ENCODE data around the gene CDH15. TPM values are rescaled to one million over a fixed set of nuclear protein-coding genes. Genes with fewer than 3 reads are reported as not detected.

The CDH15 gene
- total RNA-seq, 1 experiment from 2014 or later, result 1.5 TPM

GRCh38 chr16:89141884-89142267 is 29.7 kb upstream of the CDH15 start:
- CTCF ChIA-PET, result no interaction called here
- POLR2A ChIA-PET (ENCODE audit: unreplicated experiment), result no interaction called here
- Histone ChIP-seq H3F3A (ENCODE audit: low read length, unreplicated experiment) (no peaks in the 10 kb centered on the region), H3K4me1 (ENCODE audit: insufficient read depth, low read length) (no peaks in the 10 kb centered on the region), H3K9ac (ENCODE audit: low read length) (no peak overlapping the region), H3K27ac (ENCODE audit: low read length) (no peak overlapping the region), H3K79me2 (ENCODE audit: low read length) (no peaks in the 10 kb centered on the region), H3K36me3 (ENCODE audit: low read depth, low read length) (no peaks in the 10 kb centered on the region), H3K9me3 (ENCODE audit: low read length) (no peaks in the 10 kb centered on the region), H3K27me3 (ENCODE audit: low read length) (no peaks in the 10 kb centered on the region), H2AFZ (ENCODE audit: low read length) (no peak overlapping the region), H3K4me2 (ENCODE audit: low read length) (no peak overlapping the region), H4K20me1 (ENCODE audit: low read length) (no peaks in the 10 kb centered on the region), H3K9me2 (replicated peaks; ENCODE audit: low read length) (no peaks in the 10 kb centered on the region), H3K4me3 (ENCODE audit: low read length) (no peak overlapping the region)
- TF ChIP-seq EZH2phosphoT487 (IDR thresholded peaks at IDR 0.05; ENCODE audit: borderline replicate concordance, low read length) (no peak), CTCF (conservative IDR thresholded peaks at IDR 0.05; ENCODE audit: low read depth, low read length) (no peak), EZH2 (IDR thresholded peaks at IDR 0.05; ENCODE audit: low read length, unreplicated experiment) (no peak)
- intact Hi-C loops (cut with micrococcal nuclease), result no loop called here
- ATAC-seq, result no peak
- BruUV-seq (replicated peaks), result no TSS peak
- DNase-seq, result no peak

GRCh38 chr16:89142474-89143195 is 28.9 kb upstream of the CDH15 start:
- ChIA-PET CTCF (no interaction called here), POLR2A (ENCODE audit: unreplicated experiment) (no interaction called here)
- H3K4me3 ChIP-seq (ENCODE audit: low read length), result no peak overlapping the region
- ATAC-seq, result no peak
- no peak overlapping the region for H3K27ac ChIP-seq (ENCODE audit: low read length)
- no peak overlapping the region for H2AFZ ChIP-seq (ENCODE audit: low read length)
- H3K9ac ChIP-seq (ENCODE audit: low read length), result no peak overlapping the region
- H3K9me2 ChIP-seq (replicated peaks; ENCODE audit: low read length), result no peaks in the 10 kb centered on the region
- no peaks in the 10 kb centered on the region for H3K36me3 ChIP-seq (ENCODE audit: low read depth, low read length)
- DNase-seq, result no peak
- no peaks in the 10 kb centered on the region for H3K9me3 ChIP-seq (ENCODE audit: low read length)
- no peak overlapping the region for H3K4me2 ChIP-seq (ENCODE audit: low read length)
- H3F3A ChIP-seq (ENCODE audit: low read length, unreplicated experiment), result no peaks in the 10 kb centered on the region
- H3K4me1 ChIP-seq (ENCODE audit: insufficient read depth, low read length), result no peaks in the 10 kb centered on the region
- intact Hi-C loops (cut with micrococcal nuclease), result no loop called here
- TF ChIP-seq EZH2 (IDR thresholded peaks at IDR 0.05; ENCODE audit: low read length, unreplicated experiment), result no peak
- no peak for TF ChIP-seq EZH2phosphoT487 (IDR thresholded peaks at IDR 0.05; ENCODE audit: borderline replicate concordance, low read length)
- TF ChIP-seq CTCF (conservative IDR thresholded peaks at IDR 0.05; ENCODE audit: low read depth, low read length), result no peak
- H3K27me3 ChIP-seq (ENCODE audit: low read length), result no peaks in the 10 kb centered on the region
- BruUV-seq (replicated peaks), result no TSS peak
- no peaks in the 10 kb centered on the region for H3K79me2 ChIP-seq (ENCODE audit: low read length)
- H4K20me1 ChIP-seq (ENCODE audit: low read length), result no peaks in the 10 kb centered on the region

GRCh38 chr16:89143201-89143741 is 28.3 kb upstream of the CDH15 start:
- no TSS peak for BruUV-seq (replicated peaks)
- DNase-seq, result no peak
- no peak for ATAC-seq
- ChIA-PET POLR2A (ENCODE audit: unreplicated experiment) (no interaction called here), CTCF (no interaction called here)
- H3K4me3 ChIP-seq (ENCODE audit: low read length), result no peak overlapping the region
- no peaks in the 10 kb centered on the region for H3F3A ChIP-seq (ENCODE audit: low read length, unreplicated experiment)
- no peaks in the 10 kb centered on the region for H3K79me2 ChIP-seq (ENCODE audit: low read length)
- no peak for TF ChIP-seq EZH2 (IDR thresholded peaks at IDR 0.05; ENCODE audit: low read length, unreplicated experiment)
- no peak overlapping the region for H3K9ac ChIP-seq (ENCODE audit: low read length)
- H3K9me3 ChIP-seq (ENCODE audit: low read length), result no peaks in the 10 kb centered on the region
- H3K36me3 ChIP-seq (ENCODE audit: low read depth, low read length), result no peaks in the 10 kb centered on the region
- no peak overlapping the region for H3K4me2 ChIP-seq (ENCODE audit: low read length)
- intact Hi-C loops (cut with micrococcal nuclease), result no loop called here
- H4K20me1 ChIP-seq (ENCODE audit: low read length), result no peaks in the 10 kb centered on the region
- H3K27ac ChIP-seq (ENCODE audit: low read length), result no peak overlapping the region
- H3K27me3 ChIP-seq (ENCODE audit: low read length), result no peaks in the 10 kb centered on the region
- H2AFZ ChIP-seq (ENCODE audit: low read length), result no peak overlapping the region
- no peaks in the 10 kb centered on the region for H3K9me2 ChIP-seq (replicated peaks; ENCODE audit: low read length)
- H3K4me1 ChIP-seq (ENCODE audit: insufficient read depth, low read length), result no peaks in the 10 kb centered on the region
